ENCODE results near the gene ACOT7.

DNA sequence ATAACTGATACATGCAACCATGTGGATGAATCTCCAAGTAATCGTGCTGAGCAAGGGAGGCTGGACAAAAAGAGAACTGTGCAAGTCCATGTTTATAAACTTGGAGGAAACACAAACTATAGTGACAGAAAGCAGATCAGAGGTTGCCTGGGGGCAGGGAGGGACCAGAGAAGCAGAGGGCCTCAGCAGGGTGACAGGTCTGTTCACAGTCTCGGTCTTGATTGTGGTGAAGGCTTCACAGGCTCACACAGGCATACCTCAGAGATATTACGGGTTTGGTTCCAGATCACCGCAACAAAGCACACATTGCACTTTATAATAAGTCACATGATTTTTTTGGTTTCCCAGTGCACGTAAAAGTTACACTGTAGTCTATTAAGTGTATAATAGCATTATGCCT lies 28.5 kb downstream of the ACOT7 start:
- TF ChIP-seq, protein P1, sequence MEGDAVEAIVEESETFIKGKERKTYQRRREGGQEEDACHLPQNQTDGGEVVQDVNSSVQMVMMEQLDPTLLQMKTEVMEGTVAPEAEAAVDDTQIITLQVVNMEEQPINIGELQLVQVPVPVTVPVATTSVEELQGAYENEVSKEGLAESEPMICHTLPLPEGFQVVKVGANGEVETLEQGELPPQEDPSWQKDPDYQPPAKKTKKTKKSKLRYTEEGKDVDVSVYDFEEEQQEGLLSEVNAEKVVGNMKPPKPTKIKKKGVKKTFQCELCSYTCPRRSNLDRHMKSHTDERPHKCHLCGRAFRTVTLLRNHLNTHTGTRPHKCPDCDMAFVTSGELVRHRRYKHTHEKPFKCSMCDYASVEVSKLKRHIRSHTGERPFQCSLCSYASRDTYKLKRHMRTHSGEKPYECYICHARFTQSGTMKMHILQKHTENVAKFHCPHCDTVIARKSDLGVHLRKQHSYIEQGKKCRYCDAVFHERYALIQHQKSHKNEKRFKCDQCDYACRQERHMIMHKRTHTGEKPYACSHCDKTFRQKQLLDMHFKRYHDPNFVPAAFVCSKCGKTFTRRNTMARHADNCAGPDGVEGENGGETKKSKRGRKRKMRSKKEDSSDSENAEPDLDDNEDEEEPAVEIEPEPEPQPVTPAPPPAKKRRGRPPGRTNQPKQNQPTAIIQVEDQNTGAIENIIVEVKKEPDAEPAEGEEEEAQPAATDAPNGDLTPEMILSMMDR (IDR thresholded peaks at IDR 0.05), result no peak
- TF ChIP-seq POLR2A (IDR thresholded peaks at IDR 0.05; ENCODE audit: low read depth) (no peak), POLR2AphosphoS5 (IDR thresholded peaks at IDR 0.05) (no peak)

Measured in esophagus muscularis mucosa (tissue), 3 donors.